GM18517 (cell line): Measurements from ENCODE around the gene FBXL5.
"Not testable (repeated sequence)": the region's sequence is repeated elsewhere in the genome, so short reads cannot be mapped to it uniquely, and the experiment has no call there.

Source experiments
- ATAC-seq: cut with Tn5 transposase; IDR thresholded peaks from one replicate; pipeline ENCODE4 v1.9.1; 2021; ENCODE audit warnings: mild to moderate bottlenecking, moderate library complexity; ENCODE audit not compliant: unreplicated experiment

Gene FBXL5

DNA sequence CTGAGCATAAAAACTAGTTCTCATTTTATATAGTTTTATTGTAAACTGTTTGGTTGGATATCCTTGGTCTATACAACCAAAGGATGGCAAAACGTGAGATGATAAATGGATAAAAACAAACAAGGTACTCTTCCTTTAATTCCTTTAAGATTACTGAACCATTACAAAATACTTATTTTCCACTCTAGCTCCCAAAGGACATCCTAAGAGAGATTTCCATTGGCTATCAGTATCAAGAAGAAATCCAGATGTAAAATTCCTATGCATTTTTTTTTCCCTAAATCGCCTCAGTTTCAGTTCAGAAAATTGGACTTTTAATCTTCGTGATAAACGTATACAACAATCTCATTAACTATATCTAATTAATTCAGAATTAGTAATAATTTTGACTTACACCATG lies 2.3 kb downstream of the FBXL5 start:
- no peak for ATAC-seq

DNA sequence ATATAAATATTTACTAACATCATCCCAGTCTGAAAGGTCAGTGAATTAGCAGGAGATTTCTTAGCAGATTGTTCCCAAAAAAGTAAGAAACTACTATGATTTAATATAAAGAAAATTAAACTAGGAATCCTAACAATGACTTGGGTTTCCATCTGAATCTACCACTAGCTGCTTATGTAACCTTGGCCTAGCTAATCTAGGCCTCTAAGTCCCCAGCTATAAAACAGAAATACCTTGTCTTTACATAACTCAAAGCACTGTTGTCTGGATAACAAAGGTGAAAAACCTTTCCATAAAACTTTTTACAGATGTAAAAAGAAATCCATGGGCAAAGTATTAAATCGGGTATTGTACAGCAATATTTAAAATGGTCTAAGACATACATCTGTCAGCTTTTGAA lies 3.0 kb downstream of the FBXL5 start:
- ATAC-seq: no peak

DNA sequence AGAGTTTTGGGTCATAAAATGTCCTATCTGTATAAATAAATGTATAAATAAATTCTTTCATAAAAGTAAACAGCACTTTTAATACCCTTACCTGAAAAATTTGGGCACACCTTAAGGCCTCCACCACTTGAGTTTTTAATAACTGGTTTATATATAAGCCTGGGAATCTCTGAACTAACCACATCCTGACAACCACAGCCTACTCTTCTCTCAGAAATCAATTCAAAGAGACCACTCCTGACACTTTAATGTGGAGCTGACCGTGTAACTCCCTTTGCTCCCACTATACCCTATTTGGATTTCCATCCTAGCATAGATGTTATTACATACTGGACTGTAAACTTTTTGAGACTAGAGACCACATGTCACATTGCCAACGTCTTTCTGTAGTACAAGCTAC lies 3.5 kb downstream of the FBXL5 start:
- no peak for ATAC-seq

DNA sequence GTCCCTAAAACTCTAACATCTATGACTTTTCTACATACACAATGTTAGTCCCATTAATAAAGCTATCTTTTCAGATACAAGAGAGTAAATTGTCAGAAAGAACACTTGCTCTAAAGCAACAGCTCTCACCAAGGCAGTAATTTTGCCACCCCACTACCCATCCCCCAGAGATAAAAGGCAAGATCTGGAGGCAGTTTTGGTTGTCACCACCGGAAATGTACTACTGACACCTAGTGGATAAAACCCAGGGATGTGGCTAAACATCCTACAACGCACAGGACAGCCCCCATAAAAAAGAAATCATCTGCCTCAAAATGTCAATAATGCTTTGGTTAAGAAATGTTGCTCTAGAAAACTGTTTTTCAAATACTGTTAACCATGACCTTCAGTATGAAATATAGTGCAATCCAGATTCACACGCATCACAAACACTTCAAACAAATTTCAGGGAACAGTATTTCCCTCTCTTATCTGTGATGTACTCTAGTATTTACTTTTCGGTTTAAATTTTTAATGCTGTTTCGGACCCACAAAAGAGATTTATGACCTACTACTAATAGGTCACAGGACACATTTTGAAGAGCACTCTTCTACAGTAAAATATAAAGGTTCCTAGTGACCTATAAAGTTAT lies 5.1 kb downstream of the FBXL5 start:
- peak; percentile 56 for ATAC-seq

DNA sequence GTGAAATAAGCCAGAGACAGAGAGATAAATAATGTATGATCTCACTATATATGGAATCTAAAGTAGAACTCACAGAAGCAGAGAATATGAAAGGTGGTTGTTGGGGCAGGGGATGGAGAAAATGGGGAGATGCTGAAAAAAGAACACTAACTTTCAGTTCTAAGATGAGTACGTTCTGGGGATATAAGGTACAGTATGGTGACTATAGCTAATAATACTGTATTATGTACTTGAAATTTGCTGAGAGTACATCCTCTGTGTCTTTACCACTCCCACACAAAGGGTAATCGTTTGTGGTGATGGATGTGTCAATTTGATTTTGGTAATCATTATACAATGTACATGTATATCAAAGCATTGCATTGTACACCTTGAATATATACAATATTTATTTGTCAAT lies 6.6 kb downstream of the FBXL5 start:
- peak; percentile 54 for ATAC-seq

DNA sequence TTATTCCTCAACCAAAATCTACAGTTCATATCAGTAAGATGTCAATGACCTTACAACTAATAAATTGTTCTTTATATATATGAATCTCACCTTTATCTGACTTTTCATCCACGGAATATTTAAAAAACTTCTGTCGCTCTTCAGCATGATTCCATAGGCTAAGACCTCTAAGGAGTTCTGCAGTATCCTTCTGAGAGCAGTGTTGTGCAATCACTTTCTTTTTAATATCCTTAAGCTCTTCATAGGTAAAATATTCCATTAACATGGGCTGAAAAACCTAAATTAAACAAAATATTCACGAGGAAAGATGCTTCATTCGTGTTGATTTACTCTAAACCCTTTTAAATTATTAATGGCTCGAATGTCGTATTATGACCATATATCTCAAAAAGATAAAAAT lies 16.7 kb downstream of the FBXL5 start:
- no peak for ATAC-seq

DNA sequence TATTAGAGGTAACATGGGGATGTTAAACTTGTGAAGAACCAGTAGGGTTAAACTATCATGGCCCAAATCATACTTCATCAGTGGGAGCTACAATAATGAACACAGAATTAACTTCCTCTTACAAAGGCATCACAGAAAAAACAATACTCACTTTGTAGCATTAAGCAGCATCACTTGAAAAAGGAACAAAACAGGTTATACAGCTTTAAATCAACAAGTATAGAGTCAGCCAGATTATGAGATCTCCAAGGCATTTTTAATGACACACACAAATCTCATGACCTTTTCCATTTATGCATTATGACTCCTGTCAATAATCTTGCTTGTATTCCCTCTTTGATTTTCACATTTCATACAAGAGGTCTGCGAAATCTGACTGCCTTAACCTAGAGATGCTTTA lies 18.3 kb downstream of the FBXL5 start:
- no peak for ATAC-seq

DNA sequence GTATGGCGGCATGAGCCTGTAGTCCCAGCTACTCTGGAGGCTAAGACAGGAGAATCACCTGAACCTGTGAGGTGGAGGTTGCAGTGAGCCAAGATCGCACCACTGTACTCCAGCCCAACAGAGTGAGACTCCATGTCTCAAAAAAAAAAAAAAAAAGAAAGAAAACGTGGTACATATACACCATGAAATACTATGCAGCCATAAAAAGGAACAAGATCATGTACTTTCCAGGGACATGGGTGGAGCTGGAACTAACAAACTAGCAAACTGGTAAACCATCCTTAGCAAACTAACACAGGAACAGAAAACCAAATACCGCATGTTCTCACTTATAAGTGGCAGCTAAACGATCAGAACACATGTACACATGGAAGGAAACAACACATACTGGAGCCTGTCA lies 37.8 kb downstream of the FBXL5 start:
- ATAC-seq: not testable (repeated sequence)

DNA sequence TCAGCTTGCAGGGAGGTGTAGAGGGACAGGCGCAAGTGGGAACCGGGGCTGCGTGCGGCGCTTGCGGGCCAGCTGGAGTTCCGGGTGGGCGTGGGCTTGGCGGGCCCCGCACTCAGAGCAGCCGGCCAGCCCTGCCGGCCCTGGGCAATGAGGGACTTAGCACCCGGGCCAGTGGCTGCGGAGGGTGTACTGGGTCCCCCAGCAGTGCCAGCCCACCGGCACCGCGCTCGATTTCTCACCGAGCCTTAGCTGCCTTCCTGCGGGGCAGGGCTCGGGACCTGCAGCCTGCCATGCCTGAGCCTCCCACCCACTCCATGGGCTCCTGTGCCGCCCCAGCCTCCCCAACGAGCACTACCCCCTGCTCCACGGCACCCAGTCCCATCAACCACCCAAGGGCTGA lies 40.3 kb downstream of the FBXL5 start:
- ATAC-seq: not testable (repeated sequence)

DNA sequence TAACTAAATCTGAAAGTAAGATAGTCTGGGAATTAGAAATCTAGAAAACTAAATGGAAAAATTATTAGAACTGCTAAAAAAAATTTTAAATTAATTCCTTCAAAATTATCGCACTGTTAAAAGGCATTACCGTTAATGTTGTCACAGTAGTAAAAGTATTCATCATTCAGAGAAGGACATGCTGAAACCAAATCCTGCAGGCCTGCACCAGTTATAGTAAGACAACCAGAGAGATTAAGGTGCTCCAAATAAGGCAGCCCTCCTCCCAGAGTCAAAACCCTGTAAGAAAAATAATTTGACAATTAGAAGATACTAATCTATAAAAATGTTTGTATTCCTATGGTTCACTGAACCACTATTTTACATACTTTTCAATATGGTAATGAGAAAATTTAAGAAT lies 43.0 kb downstream of the FBXL5 start:
- ATAC-seq: no peak

DNA sequence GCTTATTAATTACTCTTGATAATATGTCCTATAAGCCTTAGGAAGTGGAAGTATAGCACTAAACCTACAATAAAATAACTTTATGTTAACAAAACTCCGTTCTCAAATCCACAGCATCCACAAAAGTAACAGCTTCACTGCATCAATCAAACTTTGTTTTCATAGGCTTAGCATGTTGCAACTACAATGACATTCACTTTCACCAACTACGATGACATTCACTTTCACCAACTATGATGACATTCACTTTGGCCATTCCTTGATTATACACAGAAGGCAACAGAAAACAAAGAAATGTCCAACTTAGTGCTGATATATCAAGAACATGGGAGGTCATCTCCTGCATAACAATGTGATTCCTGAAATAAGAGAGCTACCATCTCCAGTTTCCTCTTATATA lies 44.3 kb downstream of the FBXL5 start:
- no peak for ATAC-seq

DNA sequence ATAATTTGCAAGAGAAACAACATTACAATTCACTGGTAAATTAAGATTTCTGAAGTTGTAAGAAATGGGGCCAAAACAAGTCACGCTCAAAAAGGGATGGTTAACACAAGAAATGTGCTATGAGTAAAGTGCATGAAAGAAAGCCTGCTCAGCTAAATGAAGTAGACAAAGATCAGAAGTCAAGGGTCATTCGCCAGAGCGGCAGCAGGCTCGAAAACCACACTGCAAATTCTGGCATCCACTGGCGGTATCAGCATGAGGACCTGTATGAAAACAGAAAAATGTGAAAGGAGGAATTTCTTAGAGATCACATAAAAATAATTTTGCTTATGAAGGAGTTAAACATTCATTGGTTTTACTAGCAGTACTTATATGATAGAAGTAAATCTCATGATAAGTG lies 49.6 kb downstream of the FBXL5 start:
- no peak for ATAC-seq

DNA sequence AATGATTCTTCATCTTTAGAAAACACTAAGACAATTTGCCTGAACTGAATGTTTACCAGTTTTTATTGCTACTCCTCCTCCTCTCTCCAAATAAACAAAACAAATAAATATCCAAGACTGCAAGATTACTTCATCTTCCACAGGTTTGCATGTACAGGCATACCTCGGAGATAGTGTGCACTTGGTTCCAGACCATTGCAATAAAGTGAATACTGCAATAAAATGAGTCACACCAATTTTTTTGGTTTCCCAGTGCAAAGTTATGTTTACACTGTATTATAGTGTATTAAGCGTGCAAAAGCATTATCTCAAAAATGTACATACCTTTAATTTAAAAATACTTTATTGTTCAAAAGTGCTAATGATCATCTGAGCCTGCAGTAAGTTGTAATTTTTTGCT lies 53.3 kb downstream of the FBXL5 start:
- no peak for ATAC-seq

DNA sequence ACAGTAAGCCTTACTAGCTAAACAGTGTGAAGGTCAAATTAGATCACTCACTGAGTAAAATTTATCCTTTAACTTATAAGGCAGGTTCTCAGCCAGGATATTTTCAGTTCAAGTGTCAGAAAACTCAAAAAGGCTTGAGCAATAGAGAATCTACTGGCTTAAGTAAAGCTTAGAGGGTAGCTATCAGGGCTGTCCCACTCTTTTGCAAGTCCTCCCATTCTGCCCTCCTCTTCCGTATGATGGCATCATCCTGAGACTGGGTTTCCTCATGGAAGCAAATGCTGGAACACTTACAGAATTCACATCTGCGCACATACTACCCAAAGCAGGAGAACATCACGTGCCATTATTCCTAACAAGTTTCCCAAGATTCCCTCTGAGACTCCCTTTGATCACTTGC lies 55.0 kb downstream of the FBXL5 start:
- no peak for ATAC-seq

DNA sequence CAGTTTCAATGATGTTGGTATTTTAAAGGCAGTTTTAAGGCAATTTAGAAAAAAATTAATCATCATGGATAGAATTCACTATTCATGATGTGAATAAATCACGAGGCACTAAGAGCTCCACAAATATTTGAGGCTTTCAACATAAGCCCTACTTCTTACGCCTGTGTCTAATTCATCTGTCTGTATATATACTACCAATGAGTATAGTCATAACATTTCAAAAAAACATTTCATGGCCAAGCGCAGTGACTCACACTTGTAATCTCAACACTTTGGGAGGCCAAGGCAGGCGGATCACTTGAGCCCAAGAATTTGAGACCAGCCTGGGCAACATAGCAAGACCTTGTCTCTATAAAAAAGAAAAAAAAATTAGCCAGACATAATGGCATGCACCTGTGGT lies 56.5 kb downstream of the FBXL5 start:
- no peak for ATAC-seq

DNA sequence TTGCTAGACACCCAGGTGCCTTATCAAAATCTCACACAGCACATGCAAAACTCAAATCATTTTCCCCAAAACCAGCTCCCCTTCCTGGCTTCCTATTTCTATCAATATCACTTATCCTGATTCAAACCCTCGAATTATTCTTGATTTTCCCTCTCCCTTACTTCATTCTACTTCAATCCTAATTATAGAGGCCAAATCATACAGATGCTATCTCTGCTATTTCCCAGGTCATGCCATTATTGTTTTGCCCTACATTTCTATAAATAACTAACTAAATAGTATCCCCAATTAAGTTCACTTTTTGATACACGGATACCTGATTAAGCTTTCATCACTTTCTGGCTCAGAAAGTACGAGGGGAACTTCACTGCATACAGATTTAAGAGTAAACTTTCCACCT lies 62.4 kb downstream of the FBXL5 start:
- no peak for ATAC-seq

DNA sequence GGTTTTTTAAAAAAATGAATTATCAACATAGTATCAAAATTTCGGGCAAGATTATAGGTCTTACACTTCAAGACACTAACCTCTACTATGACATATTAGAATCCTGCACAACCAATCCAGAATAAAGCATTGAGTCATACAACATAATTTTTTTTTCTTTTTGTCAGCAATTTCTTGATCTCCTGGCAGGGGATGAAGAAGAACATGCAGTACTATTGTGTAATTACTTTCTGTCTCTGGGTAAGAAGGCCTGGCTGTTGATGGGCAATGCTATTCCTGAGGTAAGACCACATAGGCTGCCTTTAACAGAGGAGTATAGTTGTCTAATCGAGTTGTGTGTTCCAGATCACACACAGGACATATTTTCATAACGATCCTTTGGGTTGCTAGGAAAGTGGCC lies 67.5 kb downstream of the FBXL5 start:
- ATAC-seq: no peak

DNA sequence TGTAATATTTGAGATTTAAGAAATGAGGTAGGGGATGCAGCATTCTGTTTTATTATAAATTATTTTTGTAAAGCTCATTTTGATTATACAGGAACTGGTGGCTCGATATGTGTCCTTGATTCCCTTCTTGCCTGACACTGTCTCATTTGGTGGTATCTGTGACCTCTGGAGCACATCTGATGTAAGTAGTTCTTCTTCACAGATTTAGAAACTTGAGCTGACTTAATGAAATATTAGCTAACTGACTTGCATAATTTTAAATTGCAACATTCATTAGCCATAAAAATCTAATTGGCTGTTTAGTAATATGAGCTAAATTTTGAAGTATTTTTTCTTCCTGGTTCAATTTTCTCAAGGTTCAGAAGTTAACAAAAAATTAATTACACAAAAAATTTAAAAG lies 69.1 kb downstream of the FBXL5 start:
- ATAC-seq: no peak

DNA sequence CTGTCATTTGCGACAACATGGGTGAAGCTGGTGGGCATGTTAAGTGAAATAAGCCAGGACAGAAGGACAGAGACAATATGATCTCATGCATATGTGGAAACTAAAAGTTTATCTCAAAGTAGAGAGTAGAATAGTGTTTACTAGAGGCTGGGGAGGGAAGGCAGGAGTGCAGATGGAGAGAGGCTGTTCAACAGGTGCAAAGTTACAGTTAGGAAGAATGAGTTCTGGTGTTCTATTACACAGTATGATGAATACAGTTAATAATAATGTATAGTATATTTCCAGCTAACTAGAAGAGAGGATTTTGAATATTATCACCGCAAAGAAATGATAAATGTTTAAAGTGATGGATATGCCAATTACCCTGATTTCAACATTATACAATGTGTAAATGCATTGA lies 69.8 kb downstream of the FBXL5 start:
- no peak for ATAC-seq

DNA sequence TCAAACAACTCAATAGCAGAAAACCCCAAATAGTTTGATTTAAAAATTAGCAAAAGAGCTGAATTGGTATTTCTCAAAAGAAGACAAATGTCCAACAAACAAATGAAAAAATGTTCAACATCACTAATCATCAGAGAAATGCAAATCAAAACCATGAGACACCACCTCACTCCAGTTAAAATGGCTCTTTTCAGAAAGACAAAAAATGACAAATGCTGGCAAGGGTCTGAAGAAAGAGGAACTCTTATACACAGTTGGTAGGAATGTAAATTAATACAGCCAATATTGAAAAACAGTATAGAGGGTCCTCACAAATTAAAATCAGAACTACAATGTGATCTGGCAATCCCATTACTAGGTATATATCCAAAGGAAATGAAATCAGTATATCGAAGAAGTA lies 70.4 kb downstream of the FBXL5 start:
- no peak for ATAC-seq

DNA sequence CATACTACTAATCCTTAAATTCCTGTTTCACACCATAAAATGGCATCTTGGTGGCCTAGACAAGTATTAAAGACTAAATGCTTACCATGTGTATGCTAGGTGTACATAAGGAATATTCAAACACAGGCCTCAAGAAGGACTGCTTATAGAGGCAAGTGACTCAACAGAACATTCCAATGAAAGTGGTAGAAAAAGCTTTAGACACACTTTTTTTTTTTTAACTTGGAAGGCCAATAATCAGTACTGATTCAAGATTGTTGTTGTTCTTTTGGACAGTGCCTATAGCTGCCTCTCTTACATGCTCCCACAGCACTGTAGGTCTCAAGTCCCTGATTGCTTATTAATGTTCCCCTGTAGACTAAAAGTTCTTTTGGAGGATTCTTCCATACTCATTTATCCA lies 77.6 kb downstream of the FBXL5 start:
- no peak for ATAC-seq

DNA sequence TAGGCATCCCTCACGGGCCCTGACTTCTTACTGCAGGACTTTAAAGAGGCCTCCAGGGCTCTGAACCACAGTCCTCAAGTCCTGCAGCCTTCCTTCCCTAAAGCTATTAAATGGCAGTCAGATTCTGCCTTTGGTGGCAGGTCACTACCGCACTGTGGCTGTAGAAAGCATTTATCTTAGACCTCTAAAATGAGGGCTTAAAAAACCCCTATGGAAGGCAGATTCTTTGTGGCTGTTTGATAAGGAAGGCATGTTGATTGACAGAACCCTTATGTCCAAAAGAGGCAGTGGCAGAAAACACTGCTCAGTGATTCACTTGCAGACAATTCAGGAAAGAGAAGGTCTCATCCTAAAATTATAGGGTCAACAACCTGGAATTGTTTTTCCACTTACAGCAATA lies 79.2 kb downstream of the FBXL5 start:
- ATAC-seq: no peak

DNA sequence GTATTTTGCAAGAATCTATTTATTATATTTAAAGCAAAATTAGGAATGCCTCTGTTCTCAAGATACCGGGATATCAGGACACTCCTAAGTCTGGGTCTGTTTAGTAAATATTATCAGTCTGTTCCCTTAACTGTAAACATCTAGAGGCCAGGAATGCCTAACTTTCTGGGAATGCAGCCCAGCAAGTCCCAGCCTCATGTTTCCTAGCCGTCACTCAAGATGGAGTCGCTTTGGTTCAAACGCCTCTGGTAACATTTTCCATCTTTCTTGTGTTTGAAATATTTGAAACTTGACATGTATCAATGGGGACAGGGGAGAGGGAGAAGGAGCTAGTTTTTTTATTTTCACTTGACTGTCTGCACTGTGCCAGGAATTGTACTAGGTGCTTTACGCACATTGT lies 85.4 kb downstream of the FBXL5 start:
- ATAC-seq: no peak

DNA sequence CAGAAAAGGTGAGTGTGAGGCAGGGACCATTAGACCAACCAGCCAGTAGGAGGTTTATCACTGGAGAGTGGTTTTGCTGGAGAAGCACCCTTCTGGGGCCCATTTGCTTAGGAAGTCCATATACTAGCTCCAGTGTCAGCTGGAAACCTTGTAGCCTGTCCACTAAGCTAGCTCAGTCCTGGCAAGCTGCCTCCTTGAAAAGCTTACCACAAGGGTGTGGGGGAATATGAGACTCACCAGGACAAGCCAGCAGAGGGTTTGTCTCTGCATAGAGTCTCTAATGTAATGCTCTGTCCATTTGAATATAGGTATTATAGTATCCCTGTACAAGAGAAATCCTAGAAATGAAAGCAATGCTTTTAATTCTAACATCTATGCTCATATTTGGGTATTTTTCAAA lies 86.3 kb downstream of the FBXL5 start:
- ATAC-seq: no peak
